Upper lobe of left lung (tissue), 6 donors: Measurements from ENCODE around the gene SPATA25. TPM values are rescaled to one million over a fixed set of nuclear protein-coding genes. Genes with fewer than 3 reads are reported as not detected.

ENCODE experiments used
- ATAC-seq, 2 donors: fragments of 200-7000 bp; cut with Tn5 transposase; one replicate each; pipeline ENCODE4 v1.9.1; 2022; ENCODE audit warnings: mild to moderate bottlenecking in 2 of 2, moderate library complexity in 2 of 2; ENCODE audit not compliant: low FRiP score in 2 of 2
- DNase-seq, 2 donors: peaks; one replicate each; pipeline ENCODE4 v3.0.0-alpha.2; 2019 to 2020
- H3K27ac ChIP-seq, 4 donors: fragments of 200-600 bp; sonication (generic); one replicate each; pipeline ENCODE4 v1.5.1; 2016 to 2019
- H3K27me3 ChIP-seq, 4 donors: fragments of 200-600 bp; sonication (generic); one replicate each; pipeline ENCODE4 v1.5.1; 2017 to 2019
- H3K36me3 ChIP-seq, 4 donors: fragments of 200-600 bp; sonication (generic); one replicate each; pipeline ENCODE4 v1.5.1; 2016 to 2019
- H3K4me1 ChIP-seq, 4 donors: fragments of 200-600 bp; sonication (generic); one replicate each; pipeline ENCODE4 v1.5.1; 2018 to 2019
- H3K4me3 ChIP-seq, 4 donors: fragments of 200-600 bp; sonication (generic); one replicate each; pipeline ENCODE4 v1.5.1; 2017 to 2019; ENCODE audit warnings: mild to moderate bottlenecking in 2 of 4, moderate library complexity in 1 of 4
- H3K9me3 ChIP-seq, 4 donors: fragments of 200-600 bp; sonication (generic); one replicate each; pipeline ENCODE4 v1.5.1; 2018 to 2019
- CTCF ChIP-seq, 6 experiments: fragments of 450-650 bp in 4 of 6; fragments of 200-600 bp in 2 of 6; sonication (generic) in 2 of 6; IDR thresholded peaks; one replicate each; pipeline ENCODE4 v1.5.1; 2016 to 2019; ENCODE audit warnings: antibody characterized with exemption in 6 of 6
- EP300 ChIP-seq, 4 donors: sonication (generic); formaldehyde crosslinking; IDR thresholded peaks; one replicate each; pipeline ENCODE4 v1.5.1; 2017; ENCODE audit warnings: antibody characterized with exemption in 4 of 4, control low read depth in 2 of 4
- POLR2A ChIP-seq, 4 donors: fragments of 450-650 bp; IDR thresholded peaks; one replicate each; pipeline ENCODE4 v1.5.1; 2016 to 2017; ENCODE audit warnings: antibody characterized with exemption in 4 of 4, mild to moderate bottlenecking in 2 of 4
- POLR2AphosphoS5 ChIP-seq, 2 donors: sonication (generic); formaldehyde crosslinking; IDR thresholded peaks; one replicate each; pipeline ENCODE4 v1.5.1; 2017; ENCODE audit warnings: antibody characterized with exemption in 2 of 2
- WGBS, 2 donors: methylation state at CpG; one replicate each; pipeline ENCODE4 v1.1.5; 2017 to 2018; 5-methylcytosine and 5-hydroxymethylcytosine counted together
- total RNA-seq, 6 donors: library from RNA; depleted of rRNA in 4 of 6; stranded (reverse); fragments of >200 nt in 4 of 6; gene quantifications; one replicate each; pipeline versions ENCODE4 v1.1.0 to v1.2.1, GENCODE V29; 2016 to 2021
- donor health status: DM: no; HTN: no; CAD: no; lungs with moderate emphysema.
- donor health status: DM: no; HTN: yes; CAD: no; lungs with severe emphysema.

The SPATA25 gene
- total RNA-seq, 6 donors from 2014 or later = 1.3 to 11.5 (median 1.6) TPM

GRCh38 chr20:45852326-45852725, 35.1 kb downstream of the SPATA25 start:
- Histone ChIP-seq H3K27me3 (no peaks in the 10 kb centered on the region), H3K4me1 (peaks cover 20 to 27% (median 24%) of the 10 kb centered on the region in 4 donors), H3K27ac (no peak overlapping the region), H3K4me3 (no peak overlapping the region), H3K9me3 (no peaks in the 10 kb centered on the region), H3K36me3 (peaks cover 0 to 61% (median 21%) of the 10 kb centered on the region in 4 donors)
- TF ChIP-seq CTCF (IDR thresholded peaks at IDR 0.05) (no peak), POLR2AphosphoS5 (IDR thresholded peaks at IDR 0.05) (no peak), EP300 (IDR thresholded peaks at IDR 0.05) (no peak), POLR2A (IDR thresholded peaks at IDR 0.05) (no peak)
- 92 to 100% methylated on average over 6 of the region's 6 CpGs for WGBS, 2 donors
- ATAC-seq (no peak), DNase-seq (no peak)

- DNase-seq = no peak
- Histone ChIP-seq H3K36me3 (peaks cover 3 to 70% (median 25%) of the 10 kb centered on the region in 4 donors), H3K4me3 (no peak overlapping the region), H3K27ac (no peak overlapping the region), H3K4me1 (peaks cover 18 to 25% (median 21%) of the 10 kb centered on the region in 4 donors), H3K9me3 (no peaks in the 10 kb centered on the region), H3K27me3 (no peaks in the 10 kb centered on the region)
- ATAC-seq = no peak
- TF ChIP-seq POLR2AphosphoS5 (IDR thresholded peaks at IDR 0.05) (no peak), CTCF (IDR thresholded peaks at IDR 0.05) (no peak), EP300 (IDR thresholded peaks at IDR 0.05) (no peak), POLR2A (IDR thresholded peaks at IDR 0.05) (no peak)
Measured at GRCh38 chr20:45851501-45851900, 35.9 kb downstream of the SPATA25 start.

GRCh38 chr20:45850926-45851325, 36.5 kb downstream of the SPATA25 start:
- peaks cover 13 to 20% (median 15%) of the 10 kb centered on the region in 4 donors for H3K4me1 ChIP-seq
- ATAC-seq (no peak), DNase-seq (no peak)
- TF ChIP-seq POLR2AphosphoS5 (IDR thresholded peaks at IDR 0.05) (no peak), POLR2A (IDR thresholded peaks at IDR 0.05) (no peak), EP300 (IDR thresholded peaks at IDR 0.05) (no peak), CTCF (IDR thresholded peaks at IDR 0.05) (no peak)
- WGBS, 2 donors = 100% methylated on average over 1 of the region's 1 CpG
- H3K36me3 ChIP-seq = peaks cover 3 to 75% (median 28%) of the 10 kb centered on the region in 4 donors
- no peaks in the 10 kb centered on the region for H3K27me3 ChIP-seq
- no peak overlapping the region for H3K27ac ChIP-seq
- no peaks in the 10 kb centered on the region for H3K9me3 ChIP-seq
- H3K4me3 ChIP-seq = no peak overlapping the region

GRCh38 chr20:45850238-45850637, 37.2 kb downstream of the SPATA25 start:
- H3K4me1 ChIP-seq = peaks cover 6 to 13% (median 8%) of the 10 kb centered on the region in 4 donors
- peaks cover 3 to 82% (median 34%) of the 10 kb centered on the region in 4 donors for H3K36me3 ChIP-seq
- TF ChIP-seq POLR2A (IDR thresholded peaks at IDR 0.05) (no peak), EP300 (IDR thresholded peaks at IDR 0.05) (no peak)
- H3K27me3 ChIP-seq = no peaks in the 10 kb centered on the region
- DNase-seq (no peak), ATAC-seq (no peak)
- WGBS, 2 donors = 93 to 100% methylated on average over 1 to 2 of the region's 2 CpGs
- H3K4me3 ChIP-seq = no peak overlapping the region
- H3K27ac ChIP-seq = no peak overlapping the region
- no peaks in the 10 kb centered on the region for H3K9me3 ChIP-seq

GRCh38 chr20:45848969-45849582, 38.3 kb downstream of the SPATA25 start:
- DNase-seq (no peak), ATAC-seq (no peak)
- Histone ChIP-seq H3K36me3 (peaks cover 12 to 88% (median 42%) of the 10 kb centered on the region in 4 donors), H3K27ac (no peak overlapping the region), H3K9me3 (no peaks in the 10 kb centered on the region), H3K4me1 (peaks cover 0 to 1% (median 0%) of the 10 kb centered on the region in 4 donors), H3K4me3 (no peak overlapping the region), H3K27me3 (no peaks in the 10 kb centered on the region)
- TF ChIP-seq POLR2AphosphoS5 (IDR thresholded peaks at IDR 0.05) = no peak
- no peak for TF ChIP-seq EP300 (IDR thresholded peaks at IDR 0.05)
- no peak for TF ChIP-seq CTCF (IDR thresholded peaks at IDR 0.05)
- TF ChIP-seq POLR2A (IDR thresholded peaks at IDR 0.05) = no peak
- WGBS, 2 donors = 94 to 95% methylated on average over 8 of the region's 8 CpGs
